Mesothelial cell of epicardium (in vitro differentiated cells): ENCODE measurements around the gene SDR42E1. TPM values are rescaled to one million over a fixed set of nuclear protein-coding genes. Genes with fewer than 3 reads are reported as not detected.

Experiments used
- DNase-seq, 2 experiments: peaks; one replicate each; pipeline ENCODE4 v3.0.0; 2021; ENCODE audit warnings: low spot score in 2 of 2; ENCODE audit not compliant: unreplicated experiment in 2 of 2
- H3K27ac Mint-ChIP-seq: 2 replicates; pipeline ENCODE4 v1.8.0; 2021; ENCODE audit warnings: mixed read lengths
- H3K27me3 Mint-ChIP-seq: 2 replicates; pipeline ENCODE4 v1.8.0; 2021; ENCODE audit warnings: low read depth, mixed read lengths
- H3K36me3 Mint-ChIP-seq: 2 replicates; pipeline ENCODE4 v1.8.0; 2021; ENCODE audit warnings: mixed read lengths
- H3K4me1 Mint-ChIP-seq: 2 replicates; pipeline ENCODE4 v1.8.0; 2021; ENCODE audit warnings: mixed read lengths
- H3K4me3 Mint-ChIP-seq: 2 replicates; pipeline ENCODE4 v1.8.0; 2021; ENCODE audit warnings: mild to moderate bottlenecking, moderate library complexity, mixed read lengths
- H3K9me3 Mint-ChIP-seq: 2 replicates; pipeline ENCODE4 v1.8.0; 2021; ENCODE audit warnings: mixed read lengths
- total RNA-seq: library from RNA; stranded (reverse); gene quantifications from 3 replicates; pipeline ENCODE4 v1.2.1, GENCODE V29; 2021
- TF ChIP-seq, protein P1 (sequence below): fragments of 200-600 bp; sonication (generic); IDR thresholded peaks from one replicate; pipeline ENCODE4 v1.5.0; 2021; ENCODE audit warnings: antibody characterized with exemption; ENCODE audit not compliant: unreplicated experiment

Gene SDR42E1, protein sequence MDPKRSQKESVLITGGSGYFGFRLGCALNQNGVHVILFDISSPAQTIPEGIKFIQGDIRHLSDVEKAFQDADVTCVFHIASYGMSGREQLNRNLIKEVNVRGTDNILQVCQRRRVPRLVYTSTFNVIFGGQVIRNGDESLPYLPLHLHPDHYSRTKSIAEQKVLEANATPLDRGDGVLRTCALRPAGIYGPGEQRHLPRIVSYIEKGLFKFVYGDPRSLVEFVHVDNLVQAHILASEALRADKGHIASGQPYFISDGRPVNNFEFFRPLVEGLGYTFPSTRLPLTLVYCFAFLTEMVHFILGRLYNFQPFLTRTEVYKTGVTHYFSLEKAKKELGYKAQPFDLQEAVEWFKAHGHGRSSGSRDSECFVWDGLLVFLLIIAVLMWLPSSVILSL
- 0.13 to 0.35 TPM (median 0.23 TPM) in 3 replicates for total RNA-seq

DNA sequence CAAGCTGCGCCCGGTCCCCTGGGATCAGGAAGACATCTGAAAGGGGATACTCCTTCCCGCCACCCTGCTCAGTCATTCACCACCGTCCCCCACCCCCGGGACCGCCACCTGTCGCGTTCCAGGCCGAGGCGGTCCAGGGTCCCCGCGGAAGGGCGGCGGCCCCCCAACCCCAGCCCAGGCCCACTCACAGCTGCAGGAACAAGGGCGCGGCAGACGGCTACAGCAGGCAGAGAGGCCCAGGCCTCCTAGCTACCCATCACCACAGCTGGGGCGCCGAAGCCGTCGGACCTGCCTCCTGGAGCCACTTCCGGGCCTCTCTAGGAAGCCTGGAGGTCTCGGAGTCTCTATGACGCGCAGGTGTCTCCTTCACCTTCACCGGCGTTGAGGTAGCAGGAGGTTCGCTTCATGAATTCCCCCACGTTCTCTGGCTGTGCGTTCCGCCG lies at the start of gene SDR42E1:
TSS of gene SDR42E1 (minus strand) at position 272 of the 443 bp plus-strand sequence. CDS start 10,612 bp downstream, outside the sequence.
- H3K4me1 Mint-ChIP-seq, result peaks cover 4% of the 10 kb centered on the region
- peaks cover 40% of the 10 kb centered on the region for H3K9me3 Mint-ChIP-seq
- H3K4me3 Mint-ChIP-seq, result no peak within 1 kb of the TSS
- no peak within 1 kb of the TSS for H3K27ac Mint-ChIP-seq
- TF ChIP-seq, protein P1, sequence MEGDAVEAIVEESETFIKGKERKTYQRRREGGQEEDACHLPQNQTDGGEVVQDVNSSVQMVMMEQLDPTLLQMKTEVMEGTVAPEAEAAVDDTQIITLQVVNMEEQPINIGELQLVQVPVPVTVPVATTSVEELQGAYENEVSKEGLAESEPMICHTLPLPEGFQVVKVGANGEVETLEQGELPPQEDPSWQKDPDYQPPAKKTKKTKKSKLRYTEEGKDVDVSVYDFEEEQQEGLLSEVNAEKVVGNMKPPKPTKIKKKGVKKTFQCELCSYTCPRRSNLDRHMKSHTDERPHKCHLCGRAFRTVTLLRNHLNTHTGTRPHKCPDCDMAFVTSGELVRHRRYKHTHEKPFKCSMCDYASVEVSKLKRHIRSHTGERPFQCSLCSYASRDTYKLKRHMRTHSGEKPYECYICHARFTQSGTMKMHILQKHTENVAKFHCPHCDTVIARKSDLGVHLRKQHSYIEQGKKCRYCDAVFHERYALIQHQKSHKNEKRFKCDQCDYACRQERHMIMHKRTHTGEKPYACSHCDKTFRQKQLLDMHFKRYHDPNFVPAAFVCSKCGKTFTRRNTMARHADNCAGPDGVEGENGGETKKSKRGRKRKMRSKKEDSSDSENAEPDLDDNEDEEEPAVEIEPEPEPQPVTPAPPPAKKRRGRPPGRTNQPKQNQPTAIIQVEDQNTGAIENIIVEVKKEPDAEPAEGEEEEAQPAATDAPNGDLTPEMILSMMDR, result no peak
- H3K27me3 Mint-ChIP-seq, result peaks cover 2% of the 10 kb centered on the region
- H3K36me3 Mint-ChIP-seq, result peaks cover 8% of the 10 kb centered on the region
- DNase-seq, result no peak

DNA sequence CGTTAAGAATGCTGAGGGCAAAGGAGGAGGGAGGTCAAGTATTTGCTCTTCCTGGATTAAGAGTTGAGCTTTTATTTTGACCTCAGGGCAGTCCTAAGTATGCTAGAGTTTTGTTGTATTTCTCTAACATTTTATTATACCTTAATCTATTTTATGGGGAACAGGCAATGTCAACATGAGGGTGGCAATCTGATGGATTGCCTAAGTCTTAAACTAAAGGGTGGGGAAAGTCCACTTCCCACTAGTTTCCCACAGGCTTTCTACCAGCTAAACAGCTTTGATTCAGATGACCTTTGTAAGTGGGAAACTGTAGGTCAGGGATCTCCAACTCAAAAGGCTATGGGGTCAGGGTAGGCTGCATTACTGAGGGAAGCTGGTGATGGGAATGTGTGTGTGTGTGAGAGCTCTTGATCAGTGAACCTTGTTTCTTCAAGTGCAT lies 48.7 kb upstream of the SDR42E1 start:
- no peak overlapping the region for H3K4me3 Mint-ChIP-seq
- H3K36me3 Mint-ChIP-seq, result no peaks in the 10 kb centered on the region
- TF ChIP-seq, protein P1, result no peak
- H3K27me3 Mint-ChIP-seq, result no peaks in the 10 kb centered on the region
- H3K27ac Mint-ChIP-seq, result no peak overlapping the region
- peaks cover 11% of the 10 kb centered on the region for H3K4me1 Mint-ChIP-seq
- H3K9me3 Mint-ChIP-seq, result no peaks in the 10 kb centered on the region
- DNase-seq, result no peak

DNA sequence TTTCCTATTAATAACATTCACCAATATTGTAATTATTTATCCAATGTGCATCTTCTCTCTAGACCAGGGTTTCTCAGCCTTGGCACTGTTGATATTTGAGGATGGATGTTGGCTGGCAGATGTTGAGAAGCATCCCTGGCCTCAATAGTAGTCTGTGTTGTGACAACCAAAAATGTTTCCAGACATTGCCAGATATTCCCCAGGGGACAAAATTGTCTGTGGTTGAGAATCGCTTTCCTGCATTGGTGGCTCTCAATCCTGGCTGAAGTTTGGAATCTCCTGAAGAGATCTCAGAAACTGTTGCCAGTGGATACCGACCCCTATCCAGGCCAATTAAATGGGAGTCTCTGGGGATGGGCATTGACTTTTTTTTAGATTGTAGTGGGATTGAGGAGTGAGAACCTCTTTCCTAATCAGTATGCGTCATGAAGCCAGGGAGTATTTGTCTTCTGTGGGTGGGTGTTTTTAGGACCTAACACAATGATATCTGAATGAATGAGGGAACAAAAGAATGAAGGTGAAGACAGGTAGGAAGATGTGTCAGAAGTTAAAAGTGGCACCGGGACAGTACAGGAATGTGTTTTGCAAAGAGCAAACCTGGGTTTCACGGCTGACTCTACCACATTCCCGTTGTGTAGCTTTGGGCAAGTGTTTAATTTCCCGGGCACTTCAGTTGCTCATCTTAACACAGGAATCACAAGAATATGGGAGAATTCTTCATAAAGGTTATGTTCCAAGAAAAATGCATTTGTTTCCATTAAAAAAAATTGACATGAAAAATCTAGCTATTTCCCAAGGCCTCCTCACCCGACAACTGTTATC lies 48.1 kb upstream of the SDR42E1 start:
- TF ChIP-seq, protein P1, result no peak

DNA sequence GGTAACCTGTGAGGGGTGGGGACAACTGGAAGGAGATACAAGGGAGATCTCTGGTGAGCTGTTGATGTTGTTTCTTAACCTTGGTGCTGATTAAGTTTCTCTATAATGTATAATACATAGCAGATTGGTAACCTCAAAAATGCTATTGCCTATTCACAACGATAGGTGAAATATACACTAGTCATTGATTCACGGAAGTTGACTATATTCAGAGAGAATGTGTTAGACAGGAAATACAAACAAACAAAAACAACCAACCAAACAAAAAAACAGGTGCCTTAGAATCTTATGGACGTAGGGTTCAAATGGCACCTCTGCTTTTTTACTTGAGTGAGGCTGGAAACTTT lies 45.3 kb upstream of the SDR42E1 start:
- DNase-seq, result no peak
- TF ChIP-seq, protein P1, result no peak
- Mint-ChIP-seq H3K9me3 (no peaks in the 10 kb centered on the region), H3K27me3 (peaks cover 5% of the 10 kb centered on the region), H3K36me3 (no peaks in the 10 kb centered on the region), H3K27ac (no peak overlapping the region), H3K4me1 (peaks cover 11% of the 10 kb centered on the region), H3K4me3 (no peak overlapping the region)

More for the DNA sequence above, 48.1 kb upstream of the SDR42E1 start:
- no peak overlapping the region for H3K27ac Mint-ChIP-seq
- peaks cover 11% of the 10 kb centered on the region for H3K4me1 Mint-ChIP-seq
- no peak overlapping the region for H3K4me3 Mint-ChIP-seq
- no peak for DNase-seq
- H3K27me3 Mint-ChIP-seq, result no peaks in the 10 kb centered on the region
- H3K9me3 Mint-ChIP-seq, result no peaks in the 10 kb centered on the region
- H3K36me3 Mint-ChIP-seq, result no peaks in the 10 kb centered on the region

DNA sequence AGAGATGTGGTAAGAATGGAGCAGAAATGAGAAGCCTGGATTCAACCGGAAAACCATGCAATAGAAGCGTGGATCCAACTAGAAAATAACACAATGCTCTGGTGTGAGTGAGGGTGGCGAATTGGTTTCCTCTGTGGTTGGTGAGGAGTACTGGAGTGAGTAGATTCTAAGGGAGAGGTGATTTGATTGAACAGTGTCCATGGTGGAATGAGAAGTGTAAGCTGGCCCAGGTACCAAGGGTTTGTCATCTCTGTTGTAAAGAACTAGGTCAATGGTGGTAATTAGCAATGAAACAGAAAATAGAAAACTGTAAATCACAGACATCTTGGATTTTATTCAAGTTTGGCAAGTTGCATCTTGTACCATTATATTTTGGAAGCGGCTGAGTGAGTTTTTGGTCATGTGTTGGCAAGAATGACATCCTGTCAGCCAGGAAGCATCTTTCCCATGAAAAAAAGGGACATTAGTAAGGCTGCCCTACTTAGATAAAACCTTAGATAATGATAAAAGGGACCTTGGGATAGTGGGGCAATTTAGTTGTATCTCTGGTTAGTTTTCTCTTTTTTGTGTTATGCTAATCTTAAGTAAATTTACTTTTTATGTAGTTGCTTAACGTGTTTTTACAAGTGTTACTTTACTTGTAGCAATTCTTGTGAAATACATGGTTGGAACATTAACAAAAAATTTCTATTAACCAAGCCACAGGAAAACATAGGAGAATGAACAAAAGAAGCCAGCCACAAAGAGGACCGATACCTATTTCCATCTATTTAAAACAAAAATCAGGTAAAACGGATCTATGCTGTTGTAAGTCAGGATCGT lies 44.7 kb upstream of the SDR42E1 start:
- Mint-ChIP-seq H3K27me3 (peaks cover 8% of the 10 kb centered on the region), H3K4me3 (no peak overlapping the region), H3K27ac (no peak overlapping the region), H3K4me1 (peaks cover 11% of the 10 kb centered on the region), H3K36me3 (no peaks in the 10 kb centered on the region), H3K9me3 (no peaks in the 10 kb centered on the region)
- no peak for DNase-seq
- TF ChIP-seq, protein P1, result no peak
